Measurements from ENCODE around the gene MARCO.

DNA sequence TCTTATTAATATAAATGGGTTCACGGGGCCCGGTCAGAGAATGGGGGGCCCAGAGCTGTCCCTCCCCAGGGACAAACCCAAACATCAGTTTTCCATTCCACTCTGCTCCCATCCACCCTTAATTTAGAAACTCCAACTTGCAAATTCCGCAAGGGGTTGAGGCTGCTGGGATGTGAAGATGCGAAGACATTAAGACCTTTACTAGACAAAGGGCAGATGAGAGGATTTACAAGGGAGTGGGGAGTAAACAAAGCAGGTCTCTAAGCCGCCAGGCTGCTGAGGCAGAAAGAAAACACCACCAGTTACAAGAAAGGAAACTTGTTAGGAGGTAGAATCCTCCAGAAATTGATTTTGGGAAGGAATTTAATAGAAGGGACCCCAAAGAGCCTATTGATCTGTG is 33.1 kb downstream of the MARCO start:
- TF ChIP-seq, protein P1, sequence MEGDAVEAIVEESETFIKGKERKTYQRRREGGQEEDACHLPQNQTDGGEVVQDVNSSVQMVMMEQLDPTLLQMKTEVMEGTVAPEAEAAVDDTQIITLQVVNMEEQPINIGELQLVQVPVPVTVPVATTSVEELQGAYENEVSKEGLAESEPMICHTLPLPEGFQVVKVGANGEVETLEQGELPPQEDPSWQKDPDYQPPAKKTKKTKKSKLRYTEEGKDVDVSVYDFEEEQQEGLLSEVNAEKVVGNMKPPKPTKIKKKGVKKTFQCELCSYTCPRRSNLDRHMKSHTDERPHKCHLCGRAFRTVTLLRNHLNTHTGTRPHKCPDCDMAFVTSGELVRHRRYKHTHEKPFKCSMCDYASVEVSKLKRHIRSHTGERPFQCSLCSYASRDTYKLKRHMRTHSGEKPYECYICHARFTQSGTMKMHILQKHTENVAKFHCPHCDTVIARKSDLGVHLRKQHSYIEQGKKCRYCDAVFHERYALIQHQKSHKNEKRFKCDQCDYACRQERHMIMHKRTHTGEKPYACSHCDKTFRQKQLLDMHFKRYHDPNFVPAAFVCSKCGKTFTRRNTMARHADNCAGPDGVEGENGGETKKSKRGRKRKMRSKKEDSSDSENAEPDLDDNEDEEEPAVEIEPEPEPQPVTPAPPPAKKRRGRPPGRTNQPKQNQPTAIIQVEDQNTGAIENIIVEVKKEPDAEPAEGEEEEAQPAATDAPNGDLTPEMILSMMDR (IDR thresholded peaks at IDR 0.05), result no peak
- no peak for TF ChIP-seq POLR2A (IDR thresholded peaks at IDR 0.05)
